ENCODE data around the gene TMEM132A.

DNA sequence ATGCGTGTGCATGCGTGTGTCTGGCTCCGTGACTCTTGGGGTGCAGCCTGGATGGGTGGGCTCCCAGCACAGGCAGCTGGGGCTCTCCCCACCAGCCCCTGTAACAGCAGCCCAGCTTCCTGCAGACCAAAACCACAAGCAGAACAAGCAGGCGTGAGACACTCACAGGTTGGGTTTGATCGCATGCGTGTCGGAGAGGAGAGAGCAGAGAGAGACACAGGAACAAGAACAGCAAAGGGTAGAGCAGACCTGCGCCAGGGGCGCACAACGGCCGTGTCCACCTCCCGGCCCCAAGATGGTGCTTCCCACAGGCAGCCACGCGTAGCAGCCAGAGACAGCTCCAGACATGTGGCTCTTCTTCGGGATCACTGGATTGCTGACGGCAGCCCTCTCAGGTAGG is 47.3 kb downstream of the TMEM132A start, which contains the start of gene CD6:
- TF ChIP-seq, protein P1, sequence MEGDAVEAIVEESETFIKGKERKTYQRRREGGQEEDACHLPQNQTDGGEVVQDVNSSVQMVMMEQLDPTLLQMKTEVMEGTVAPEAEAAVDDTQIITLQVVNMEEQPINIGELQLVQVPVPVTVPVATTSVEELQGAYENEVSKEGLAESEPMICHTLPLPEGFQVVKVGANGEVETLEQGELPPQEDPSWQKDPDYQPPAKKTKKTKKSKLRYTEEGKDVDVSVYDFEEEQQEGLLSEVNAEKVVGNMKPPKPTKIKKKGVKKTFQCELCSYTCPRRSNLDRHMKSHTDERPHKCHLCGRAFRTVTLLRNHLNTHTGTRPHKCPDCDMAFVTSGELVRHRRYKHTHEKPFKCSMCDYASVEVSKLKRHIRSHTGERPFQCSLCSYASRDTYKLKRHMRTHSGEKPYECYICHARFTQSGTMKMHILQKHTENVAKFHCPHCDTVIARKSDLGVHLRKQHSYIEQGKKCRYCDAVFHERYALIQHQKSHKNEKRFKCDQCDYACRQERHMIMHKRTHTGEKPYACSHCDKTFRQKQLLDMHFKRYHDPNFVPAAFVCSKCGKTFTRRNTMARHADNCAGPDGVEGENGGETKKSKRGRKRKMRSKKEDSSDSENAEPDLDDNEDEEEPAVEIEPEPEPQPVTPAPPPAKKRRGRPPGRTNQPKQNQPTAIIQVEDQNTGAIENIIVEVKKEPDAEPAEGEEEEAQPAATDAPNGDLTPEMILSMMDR (IDR thresholded peaks at IDR 0.05): no peak
- TF ChIP-seq POLR2A (IDR thresholded peaks at IDR 0.05): no peak

All from suprapubic skin (tissue), 3 donors.